KMS-11 (cell line): Measurements from ENCODE around the gene LSAMP.

ENCODE experiments used
- H2AFZ ChIP-seq: fragments of 200-600 bp; sonication (generic); 2 replicates; pipeline ENCODE4 v1.6.1; 2016; ENCODE audit warnings: antibody characterized with exemption, mixed run types, low read depth
- H3K27ac ChIP-seq: fragments of 200-600 bp; sonication (generic); 2 replicates; pipeline ENCODE4 v1.6.1; 2016; ENCODE audit warnings: mild to moderate bottlenecking, mixed run types
- H3K27me3 ChIP-seq: fragments of 200-600 bp; sonication (generic); 2 replicates; pipeline ENCODE4 v1.6.1; 2017; ENCODE audit warnings: mild to moderate bottlenecking, low read depth, mixed run types, moderate library complexity; ENCODE audit not compliant: insufficient read depth
- H3K36me3 ChIP-seq: fragments of 200-600 bp; sonication (generic); 2 replicates; pipeline ENCODE4 v1.6.1; 2017; ENCODE audit warnings: mild to moderate bottlenecking, mixed run types; ENCODE audit not compliant: insufficient read depth
- H3K4me1 ChIP-seq: fragments of 200-600 bp; sonication (generic); 2 replicates; pipeline ENCODE4 v1.6.1; 2016; ENCODE audit warnings: mild to moderate bottlenecking, low read depth, mixed run types; ENCODE audit not compliant: poor library complexity, severe bottlenecking
- H3K4me2 ChIP-seq: fragments of 200-600 bp; sonication (generic); 2 replicates; pipeline ENCODE4 v1.7.0; 2016; ENCODE audit warnings: mild to moderate bottlenecking, mixed run types
- H3K4me3 ChIP-seq: fragments of 200-600 bp; sonication (generic); IDR thresholded peaks from 2 replicates; pipeline ENCODE4 v1.6.1; 2017; ENCODE audit warnings: low read depth, low read length, mixed read lengths; ENCODE audit not compliant: insufficient read depth
- H3K79me2 ChIP-seq: fragments of 200-600 bp; sonication (generic); 2 replicates; pipeline ENCODE4 v1.6.1; 2016; ENCODE audit warnings: low read depth, mixed run types; ENCODE audit not compliant: insufficient read depth
- H3K9ac ChIP-seq: fragments of 200-600 bp; sonication (generic); 2 replicates; pipeline ENCODE4 v1.6.1; 2016; ENCODE audit warnings: mild to moderate bottlenecking, mixed run types
- H4K20me1 ChIP-seq: fragments of 200-600 bp; sonication (generic); 2 replicates; pipeline ENCODE4 v1.6.1; 2016; ENCODE audit warnings: mild to moderate bottlenecking, mixed run types; ENCODE audit not compliant: insufficient read depth
- TF ChIP-seq, protein P1 (sequence below): fragments of 200-600 bp; sonication (generic); conservative IDR thresholded peaks from 2 replicates; pipeline ENCODE4 v1.6.1; 2017; ENCODE audit warnings: low read depth, mild to moderate bottlenecking, antibody characterized with exemption, low read length, moderate library complexity, mixed read lengths

The LSAMP gene

DNA sequence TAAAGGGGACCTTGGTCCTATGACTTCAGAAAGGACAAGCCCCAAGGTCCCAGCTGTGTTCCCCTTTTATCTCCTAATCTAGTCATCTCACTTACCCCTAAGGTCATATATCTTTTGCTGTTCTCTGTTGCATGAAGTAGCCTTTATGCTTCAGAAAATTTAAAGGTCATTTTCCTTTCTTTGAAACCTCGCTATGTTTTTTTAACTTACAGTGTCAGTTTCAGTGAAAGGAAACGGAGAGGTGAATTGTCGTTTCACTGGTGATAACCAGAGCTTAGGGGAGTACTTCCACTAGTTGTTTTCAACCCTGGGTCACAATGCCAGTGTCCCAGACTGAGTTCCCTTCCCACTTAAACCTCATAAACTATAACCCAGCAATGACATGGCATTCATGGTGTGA, 464.6 kb downstream of the LSAMP start:
- Histone ChIP-seq H3K36me3 (no peaks in the 10 kb centered on the region), H3K4me2 (no peak overlapping the region), H3K4me3 (no peak overlapping the region), H3K9ac (no peak overlapping the region), H2AFZ (no peak overlapping the region), H3K27ac (no peak overlapping the region), H3K79me2 (no peaks in the 10 kb centered on the region), H3K27me3 (no peaks in the 10 kb centered on the region), H4K20me1 (no peaks in the 10 kb centered on the region), H3K4me1 (no peaks in the 10 kb centered on the region)
- TF ChIP-seq, protein P1, sequence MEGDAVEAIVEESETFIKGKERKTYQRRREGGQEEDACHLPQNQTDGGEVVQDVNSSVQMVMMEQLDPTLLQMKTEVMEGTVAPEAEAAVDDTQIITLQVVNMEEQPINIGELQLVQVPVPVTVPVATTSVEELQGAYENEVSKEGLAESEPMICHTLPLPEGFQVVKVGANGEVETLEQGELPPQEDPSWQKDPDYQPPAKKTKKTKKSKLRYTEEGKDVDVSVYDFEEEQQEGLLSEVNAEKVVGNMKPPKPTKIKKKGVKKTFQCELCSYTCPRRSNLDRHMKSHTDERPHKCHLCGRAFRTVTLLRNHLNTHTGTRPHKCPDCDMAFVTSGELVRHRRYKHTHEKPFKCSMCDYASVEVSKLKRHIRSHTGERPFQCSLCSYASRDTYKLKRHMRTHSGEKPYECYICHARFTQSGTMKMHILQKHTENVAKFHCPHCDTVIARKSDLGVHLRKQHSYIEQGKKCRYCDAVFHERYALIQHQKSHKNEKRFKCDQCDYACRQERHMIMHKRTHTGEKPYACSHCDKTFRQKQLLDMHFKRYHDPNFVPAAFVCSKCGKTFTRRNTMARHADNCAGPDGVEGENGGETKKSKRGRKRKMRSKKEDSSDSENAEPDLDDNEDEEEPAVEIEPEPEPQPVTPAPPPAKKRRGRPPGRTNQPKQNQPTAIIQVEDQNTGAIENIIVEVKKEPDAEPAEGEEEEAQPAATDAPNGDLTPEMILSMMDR: no peak

DNA sequence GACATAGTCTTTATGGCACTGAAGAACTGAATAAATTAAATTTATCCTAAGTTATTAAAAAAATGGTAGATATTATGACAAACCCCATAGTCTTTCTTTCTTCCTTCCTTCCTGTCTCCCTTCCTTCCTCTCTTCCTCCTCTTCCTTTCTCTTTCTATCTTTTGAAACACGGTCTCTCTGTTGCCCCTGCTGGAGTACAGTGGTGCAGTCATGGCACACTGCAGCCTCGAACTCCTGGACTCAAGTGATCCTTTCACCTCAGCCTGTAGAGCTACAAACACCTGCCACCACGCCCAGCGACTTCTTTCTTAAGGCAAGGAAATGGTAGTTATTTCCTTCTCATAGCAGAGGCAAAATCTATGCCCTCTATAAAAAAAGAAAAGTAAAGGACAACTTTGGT, 467.4 kb downstream of the LSAMP start:
- H3K36me3 ChIP-seq: no peaks in the 10 kb centered on the region
- H4K20me1 ChIP-seq: no peaks in the 10 kb centered on the region
- H2AFZ ChIP-seq: no peak overlapping the region
- no peak overlapping the region for H3K27ac ChIP-seq
- no peaks in the 10 kb centered on the region for H3K79me2 ChIP-seq
- H3K4me1 ChIP-seq: no peaks in the 10 kb centered on the region
- no peak overlapping the region for H3K9ac ChIP-seq
- H3K4me3 ChIP-seq: no peak overlapping the region
- H3K4me2 ChIP-seq: no peak overlapping the region
- TF ChIP-seq, protein P1: no peak
- H3K27me3 ChIP-seq: no peaks in the 10 kb centered on the region

DNA sequence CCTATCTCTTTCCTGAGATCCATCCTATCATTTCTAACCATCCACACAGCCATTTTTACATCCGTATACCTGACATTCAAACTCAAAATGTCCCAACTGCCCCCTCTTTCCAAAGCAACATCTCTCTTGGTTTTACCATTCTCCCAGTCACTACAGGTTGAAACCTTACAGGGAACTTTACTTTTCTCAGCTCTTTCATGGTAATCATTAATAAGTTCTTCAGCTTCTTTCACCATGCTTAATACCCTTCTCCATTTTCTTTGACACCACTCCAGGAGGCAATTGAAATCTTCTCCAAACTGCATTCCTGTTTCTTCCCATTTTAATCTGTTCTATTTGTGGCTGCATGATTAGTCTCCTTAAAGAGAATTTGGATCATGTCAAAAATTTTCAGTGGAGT, 469.5 kb downstream of the LSAMP start:
- TF ChIP-seq, protein P1: no peak
- no peak overlapping the region for H3K4me2 ChIP-seq

DNA sequence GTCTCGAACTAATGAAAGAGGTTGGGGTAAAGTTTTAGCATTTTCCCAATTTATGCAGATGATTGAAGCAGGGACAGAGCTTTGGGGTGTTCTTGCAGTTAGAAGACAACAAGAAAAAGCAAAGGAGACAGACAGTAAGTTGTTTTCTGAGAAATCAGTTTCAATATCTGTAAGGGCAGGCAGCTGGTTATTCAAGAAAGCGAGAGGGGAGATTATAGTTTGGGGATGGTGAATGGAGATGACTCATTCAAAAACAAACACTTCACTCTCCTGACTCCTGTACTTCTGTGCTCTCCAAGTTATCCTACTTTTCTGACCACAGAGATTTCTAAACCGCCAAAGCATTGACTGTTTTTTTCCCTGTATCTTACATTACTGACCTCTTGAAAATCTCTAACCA, 469.9 kb downstream of the LSAMP start:
- Histone ChIP-seq H4K20me1 (no peaks in the 10 kb centered on the region), H2AFZ (no peak overlapping the region), H3K4me2 (no peak overlapping the region), H3K79me2 (no peaks in the 10 kb centered on the region), H3K4me1 (no peaks in the 10 kb centered on the region), H3K4me3 (no peak overlapping the region), H3K9ac (no peak overlapping the region), H3K36me3 (no peaks in the 10 kb centered on the region), H3K27ac (no peak overlapping the region), H3K27me3 (no peaks in the 10 kb centered on the region)
- TF ChIP-seq, protein P1: no peak

More for the DNA sequence above, 469.5 kb downstream of the LSAMP start:
- Histone ChIP-seq H3K9ac (no peak overlapping the region), H2AFZ (no peak overlapping the region), H3K4me3 (no peak overlapping the region), H3K4me1 (no peaks in the 10 kb centered on the region), H3K36me3 (no peaks in the 10 kb centered on the region), H3K27me3 (no peaks in the 10 kb centered on the region), H3K79me2 (no peaks in the 10 kb centered on the region), H4K20me1 (no peaks in the 10 kb centered on the region), H3K27ac (no peak overlapping the region)
